Mesenteric fat pad (tissue), 1 donor: ENCODE results near the gene GSTA3. TPM values are rescaled to one million over a fixed set of nuclear protein-coding genes. Genes with fewer than 3 reads are reported as not detected.
"Not testable (repeated sequence)": the region's sequence is repeated elsewhere in the genome, so short reads cannot be mapped to it uniquely, and the experiment has no call there.

Experiments used
- DNase-seq: peaks from one replicate; pipeline ENCODE4 v3.0.0-alpha.2; 2020; ENCODE audit warnings: low spot score
- total RNA-seq: library from RNA; stranded (reverse); fragmentation: NEBNext Ultra II Directional; extraction: Animal tissue kit (Norgen Biotek cat#: 25700); gene quantifications from one replicate; pipeline ENCODE4 v1.2.1, GENCODE V29; 2021
- donor health status: DM: yes; HTN: yes; CAD: no.

The GSTA3 gene
- total RNA-seq, 1 donor from 2014 or later = not detected

GRCh38 chr6:52868240-52868639, 41.3 kb downstream of the GSTA3 start:
- DNase-seq = no peak

GRCh38 chr6:52861151-52861550, 48.3 kb downstream of the GSTA3 start:
- DNase-seq = not testable (repeated sequence)

- no peak for DNase-seq
Measured at GRCh38 chr6:52858416-52858815, 51.1 kb downstream of the GSTA3 start.

GRCh38 chr6:52856137-52856536, 53.4 kb downstream of the GSTA3 start:
- DNase-seq = not testable (repeated sequence)

- DNase-seq = no peak
Measured at GRCh38 chr6:52849137-52849536, 60.4 kb downstream of the GSTA3 start.

Other genes with a start within 250 kb of the GSTA3 start
- gene TMEM14A, start 238.6 kb downstream of the GSTA3 start, total RNA-seq = 12.6 TPM
- gene GSTA2, start 146.2 kb downstream of the GSTA3 start, total RNA-seq = not detected
- gene GSTA1, start 105.9 kb downstream of the GSTA3 start, total RNA-seq = 0.93 TPM
- not detected for gene GSTA5, start 68.9 kb downstream of the GSTA3 start, total RNA-seq
- 20.4 TPM for gene GSTA4, start 85.6 kb upstream of the GSTA3 start, total RNA-seq
- gene CILK1, start 152.1 kb upstream of the GSTA3 start, total RNA-seq = 10.2 TPM
- gene FBXO9, start 155.7 kb upstream of the GSTA3 start, total RNA-seq = 158 TPM
- gene GCM1, start 239.1 kb upstream of the GSTA3 start, total RNA-seq = 0.35 TPM